T-cell (primary cell): ENCODE measurements around the gene DPEP2. TPM values are rescaled to one million over a fixed set of nuclear protein-coding genes. Genes with fewer than 3 reads are reported as not detected.
"Not testable (repeated sequence)": the region's sequence is repeated elsewhere in the genome, so short reads cannot be mapped to it uniquely, and the experiment has no call there.

Experiments used
- ATAC-seq, 4 experiments: fragments of 200-7000 bp in 3 of 4; fragments of 150-1000 bp in 1 of 4; cut with Tn5 transposase; replicated peaks in 1 of 4; 1 replicate in 3 of 4; 2 replicates in 1 of 4; pipeline ENCODE4 v1.10.0; 2021; ENCODE audit warnings: moderate library complexity in 3 of 4, mild to moderate bottlenecking in 2 of 4, moderate number of reproducible peaks in 1 of 4
- CTCF ChIA-PET, 2 donors: fragments of 300-600 bp; sonication (Branson Sonifier 250); formaldehyde crosslinking; loops; one replicate each; lab custom pipeline; 2022; ENCODE audit warnings: antibody characterized with exemption in 2 of 2; lab: Charles Lee
- POLR2A ChIA-PET, 2 donors: fragments of 300-600 bp; sonication (Branson Sonifier 250); formaldehyde crosslinking; loops; one replicate each; lab custom pipeline; 2022; ENCODE audit warnings: antibody characterized with exemption in 2 of 2; lab: Charles Lee
- DNase-seq, 35 experiments: peaks; one replicate each; pipeline versions ENCODE4 v3.0.0 to v3.0.0-alpha.2; 2013 to 2023
- H3K27ac ChIP-seq: one replicate; pipeline ENCODE4 v1.5.1; 2013; ENCODE audit warnings: low read length
- H3K27me3 ChIP-seq, 2 experiments: replicated peaks in 1 of 2; 1 replicate in 1 of 2; 2 replicates in 1 of 2; pipeline versions ENCODE4 v1.6.1 to v1.7.0; 2013; ENCODE audit warnings: low read length in 1 of 2, mixed read lengths in 1 of 2; ENCODE audit not compliant: control insufficient read depth in 2 of 2, insufficient read depth in 2 of 2; ENCODE audit errors: extremely low read depth in 1 of 2
- H3K36me3 ChIP-seq, 2 donors: 1 replicate in 1 of 2; 2 replicates in 1 of 2; pipeline versions ENCODE4 v1.6.1 to v1.7.0; 2013; ENCODE audit warnings: low read length in 1 of 2; ENCODE audit not compliant: control insufficient read depth in 2 of 2, insufficient read depth in 1 of 2; ENCODE audit errors: extremely low read depth in 1 of 2
- H3K4me1 ChIP-seq, 2 experiments: 1 replicate in 1 of 2; 2 replicates in 1 of 2; pipeline versions ENCODE4 v1.6.1 to v1.7.0; 2013; ENCODE audit warnings: low read length in 2 of 2, mixed read lengths in 1 of 2; ENCODE audit not compliant: insufficient read depth in 2 of 2, control insufficient read depth in 1 of 2; ENCODE audit errors: extremely low read depth in 1 of 2
- H3K4me3 ChIP-seq, 2 donors: 1 replicate in 1 of 2; 2 replicates in 1 of 2; pipeline versions ENCODE4 v1.5.1 to v1.7.0; 2013; ENCODE audit warnings: mild to moderate bottlenecking in 2 of 2, low read length in 1 of 2, moderate library complexity in 1 of 2; ENCODE audit not compliant: control insufficient read depth in 1 of 2; ENCODE audit errors: extremely low read depth in 1 of 2
- H3K9me3 ChIP-seq: 2 replicates; pipeline ENCODE4 v1.7.0; 2013
- H3K27ac Mint-ChIP-seq, 2 donors: one replicate each; pipeline ENCODE4 v1.8.0; 2020 to 2021; ENCODE audit warnings: mild to moderate bottlenecking in 2 of 2, mixed read lengths in 2 of 2
- H3K27me3 Mint-ChIP-seq, 2 donors: one replicate each; pipeline ENCODE4 v1.8.0; 2021 to 2022; ENCODE audit warnings: mixed read lengths in 2 of 2
- H3K36me3 Mint-ChIP-seq: one replicate; pipeline ENCODE4 v1.8.0; 2021; ENCODE audit warnings: mixed read lengths
- H3K4me1 Mint-ChIP-seq, 3 donors: one replicate each; pipeline ENCODE4 v1.8.0; 2020 to 2022; ENCODE audit warnings: mixed read lengths in 3 of 3, mild to moderate bottlenecking in 1 of 3
- H3K4me3 Mint-ChIP-seq, 3 donors: one replicate each; pipeline ENCODE4 v1.8.0; 2020 to 2022; ENCODE audit warnings: mild to moderate bottlenecking in 3 of 3, mixed read lengths in 3 of 3, moderate library complexity in 3 of 3
- H3K9me3 Mint-ChIP-seq, 3 donors: one replicate each; pipeline ENCODE4 v1.8.0; 2020 to 2022; ENCODE audit warnings: mixed read lengths in 3 of 3
- WGBS: methylation state at CpG from one replicate; pipeline ENCODE4 v1.1.5; 2013; ENCODE audit warnings: missing lambda C conversion rate; ENCODE audit not compliant: insufficient coverage; 5-methylcytosine and 5-hydroxymethylcytosine counted together
- total RNA-seq, 35 experiments: library from RNA in 6 of 35; stranded (reverse) in 6 of 35; fragments of 120-200 nt in 1 of 35; gene quantifications; one replicate each; pipeline versions ENCODE4 v1.2.1 to v1.2.4 and lab custom pipeline; 2013 to 2026

DPEP2 gene
- total RNA-seq, 5 donors from 2014 or later (not counting 1 experiment from before 2014, with no cell fraction given): 51.5 to 122 (median 100) TPM

DNA sequence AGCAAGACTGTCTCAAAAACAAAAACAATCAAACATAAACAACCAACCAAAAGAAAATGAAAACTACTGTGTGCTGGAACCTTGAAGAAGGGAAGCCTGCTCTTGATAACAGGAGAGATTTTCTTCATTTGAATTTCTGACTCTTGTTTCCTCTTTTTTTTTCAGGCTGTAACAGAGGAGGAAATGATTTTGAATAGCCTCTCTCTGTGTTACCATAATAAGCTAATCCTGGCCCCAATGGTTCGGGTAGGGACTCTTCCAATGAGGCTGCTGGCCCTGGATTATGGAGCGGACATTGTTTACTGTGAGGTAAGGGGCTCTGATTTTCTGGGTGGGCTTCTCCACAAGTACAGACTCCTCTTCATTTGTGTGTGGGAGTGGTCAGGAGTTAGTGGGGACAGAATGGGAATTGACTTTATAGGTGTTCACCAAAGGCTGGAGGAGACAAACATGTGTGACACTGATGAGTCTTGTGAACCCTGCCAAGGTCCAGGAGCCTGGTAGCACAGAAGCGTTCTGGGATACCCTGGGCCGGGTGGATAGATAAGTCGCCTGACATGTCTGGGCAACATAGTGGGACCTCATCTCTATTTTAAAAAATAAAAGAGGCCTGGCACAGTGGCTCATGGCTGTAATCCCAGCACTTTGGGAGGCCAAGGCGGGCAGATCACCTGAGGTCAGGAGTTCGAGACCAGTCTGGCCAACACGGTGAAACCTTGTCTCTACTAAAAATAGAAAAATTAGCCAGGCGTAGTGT, 38.7 kb upstream of the DPEP2 start:
- ChIA-PET CTCF (interaction anchor here in 1 of 2 donors (0.7 to 1.4 kb wide), 3 partner anchors 39 to 331 kb away, joined by 3 to 4 read pairs (median 3); partner anchors contain the start of gene DPEP2), POLR2A (interaction anchor here in 1 of 2 donors (0.7 kb wide), 1 partner anchor 46 kb away, joined by 9 read pairs; no protein-coding TSS in a partner anchor)
- Mint-ChIP-seq H3K36me3 (peaks cover 7% of the 10 kb centered on the region), H3K4me1 (peaks cover 5 to 18% (median 9%) of the 10 kb centered on the region in 3 donors), H3K27me3 (no peaks in the 10 kb centered on the region), H3K4me3 (peak overlapping the region in 1 of 3 donors; percentile 32), H3K9me3 (no peaks in the 10 kb centered on the region), H3K27ac (peak overlapping the region in 1 of 2 donors; percentile 59)
- DNase-seq: no peak
- WGBS: 97% methylated on average over 3 of the region's 9 CpGs
- Histone ChIP-seq H3K27me3 (no peaks in the 10 kb centered on the region), H3K4me1 (peaks cover 2 to 13% of the 10 kb centered on the region in 2 experiments), H3K4me3 (no peak overlapping the region), H3K27ac (no peak overlapping the region), H3K9me3 (no peaks in the 10 kb centered on the region), H3K36me3 (peaks cover 0 to 10% of the 10 kb centered on the region in 2 donors)
- ATAC-seq: no peak

DNA sequence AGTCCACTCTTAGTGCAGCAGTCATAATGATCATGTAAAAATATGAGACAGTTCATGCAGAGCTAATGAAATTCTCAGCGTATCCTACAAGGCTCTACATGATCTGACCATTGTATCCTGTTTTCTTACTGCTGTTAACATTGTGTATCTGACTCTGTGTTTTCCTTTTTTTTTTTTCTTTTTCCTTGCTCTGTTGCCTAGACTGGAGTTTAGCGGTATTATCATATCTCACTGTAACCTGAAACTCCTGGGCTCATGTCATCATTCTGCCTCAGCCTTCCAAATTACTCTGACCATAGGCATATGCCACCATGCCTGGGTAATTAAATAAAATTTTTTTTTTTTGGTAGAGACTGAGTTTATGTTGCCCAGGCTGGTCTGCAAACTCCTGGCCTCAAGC, 35.9 kb upstream of the DPEP2 start:
- no CpG with 5 or more reads among the region's 2 CpGs for WGBS
- Mint-ChIP-seq H3K4me1 (peaks cover under 1 to 22% (median 6%) of the 10 kb centered on the region in 3 donors), H3K27me3 (no peaks in the 10 kb centered on the region), H3K9me3 (no peaks in the 10 kb centered on the region), H3K4me3 (no peak overlapping the region), H3K36me3 (peaks cover 9% of the 10 kb centered on the region), H3K27ac (no peak overlapping the region)
- no peak overlapping the region for H3K4me3 ChIP-seq
- ChIA-PET POLR2A (no interaction called here), CTCF (interaction anchor here in 1 of 2 donors (0.7 kb wide), 1 partner anchor 37 kb away, joined by 4 read pairs; no protein-coding TSS in a partner anchor)
- H3K27ac ChIP-seq: no peak overlapping the region
- peaks cover 0 to 7% of the 10 kb centered on the region in 2 donors for H3K36me3 ChIP-seq
- no peak for DNase-seq
- no peaks in the 10 kb centered on the region for H3K27me3 ChIP-seq
- H3K4me1 ChIP-seq: peaks cover 0 to 21% of the 10 kb centered on the region in 2 experiments
- no peak for ATAC-seq
- H3K9me3 ChIP-seq: no peaks in the 10 kb centered on the region

DNA sequence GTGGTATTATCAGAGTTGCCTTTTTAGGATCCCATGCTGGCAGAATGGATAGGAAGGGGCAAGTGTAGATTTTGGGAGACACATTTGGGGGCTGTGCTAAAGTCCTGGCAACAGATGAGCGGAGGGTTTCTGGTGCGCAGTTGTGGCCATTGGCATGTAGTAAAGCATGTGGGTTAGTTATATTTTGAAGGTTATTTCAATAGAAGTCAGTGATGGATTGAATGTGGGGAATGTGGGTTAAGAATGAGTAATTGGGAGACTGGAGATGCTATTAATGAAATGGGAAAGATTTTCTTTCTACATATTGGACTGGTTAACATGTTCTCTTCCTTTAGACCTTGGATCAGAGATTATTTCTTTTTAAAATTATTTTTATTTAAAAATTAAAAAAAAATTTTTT, 33.8 kb upstream of the DPEP2 start:
- peaks cover 2 to 16% (median 2%) of the 10 kb centered on the region in 3 donors for H3K4me1 Mint-ChIP-seq
- no peak for ATAC-seq
- no peak overlapping the region for H3K27ac Mint-ChIP-seq
- Histone ChIP-seq H3K36me3 (peaks cover 0 to under 1% of the 10 kb centered on the region in 2 donors), H3K4me3 (no peak overlapping the region), H3K4me1 (peaks cover 0 to 19% of the 10 kb centered on the region in 2 experiments), H3K9me3 (no peaks in the 10 kb centered on the region), H3K27ac (no peak overlapping the region), H3K27me3 (no peaks in the 10 kb centered on the region)
- 92% methylated on average over 2 of the region's 2 CpGs for WGBS
- H3K27me3 Mint-ChIP-seq: no peaks in the 10 kb centered on the region
- no peak overlapping the region for H3K4me3 Mint-ChIP-seq
- CTCF ChIA-PET: interaction anchor here in 1 of 2 donors (0.6 to 0.7 kb wide), 2 partner anchors 11 to 46 kb away, joined by 5 read pairs; no protein-coding TSS in a partner anchor
- peaks cover 9% of the 10 kb centered on the region for H3K36me3 Mint-ChIP-seq
- no peaks in the 10 kb centered on the region for H3K9me3 Mint-ChIP-seq
- DNase-seq: no peak
- POLR2A ChIA-PET: no interaction called here

DNA sequence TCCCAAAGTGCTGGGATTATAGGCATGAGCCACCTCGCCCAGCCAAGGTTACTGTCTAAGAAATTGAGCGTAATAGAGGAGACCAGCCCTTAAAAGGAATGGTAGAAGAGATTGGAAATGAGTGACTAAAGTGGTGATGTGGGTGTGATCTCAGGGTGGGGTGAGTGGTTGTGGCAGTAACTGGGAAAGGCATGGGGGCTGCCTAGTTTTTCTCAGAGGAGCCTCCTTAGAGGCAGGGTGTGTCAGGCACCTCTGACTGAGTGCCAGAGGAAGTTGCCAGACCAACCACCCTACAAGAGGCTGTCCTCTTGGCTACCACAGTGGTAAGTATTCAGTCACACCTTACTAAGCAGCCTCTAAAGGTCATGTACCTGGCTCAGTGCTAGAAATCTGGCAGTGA, 32.7 kb upstream of the DPEP2 start:
- no peak for DNase-seq
- H3K27me3 Mint-ChIP-seq: no peaks in the 10 kb centered on the region
- ChIA-PET POLR2A (no interaction called here), CTCF (interaction anchor here in 1 of 2 donors (0.6 kb wide), 1 partner anchor 191 kb away, joined by 5 read pairs; no protein-coding TSS in a partner anchor)
- H3K36me3 Mint-ChIP-seq: peaks cover 16% of the 10 kb centered on the region
- H3K4me3 Mint-ChIP-seq: no peak overlapping the region
- no peaks in the 10 kb centered on the region for H3K9me3 Mint-ChIP-seq
- peaks cover 0 to 19% of the 10 kb centered on the region in 2 experiments for H3K4me1 ChIP-seq
- H3K4me1 Mint-ChIP-seq: peaks cover 2 to 11% (median 10%) of the 10 kb centered on the region in 3 donors
- no peak overlapping the region for H3K4me3 ChIP-seq
- H3K27me3 ChIP-seq: no peaks in the 10 kb centered on the region
- WGBS: 77% methylated on average over 2 of the region's 2 CpGs
- no peaks in the 10 kb centered on the region for H3K9me3 ChIP-seq
- no peak overlapping the region for H3K27ac ChIP-seq
- H3K36me3 ChIP-seq: peaks cover 0 to 7% of the 10 kb centered on the region in 2 donors
- H3K27ac Mint-ChIP-seq: no peak overlapping the region
- ATAC-seq: no peak

DNA sequence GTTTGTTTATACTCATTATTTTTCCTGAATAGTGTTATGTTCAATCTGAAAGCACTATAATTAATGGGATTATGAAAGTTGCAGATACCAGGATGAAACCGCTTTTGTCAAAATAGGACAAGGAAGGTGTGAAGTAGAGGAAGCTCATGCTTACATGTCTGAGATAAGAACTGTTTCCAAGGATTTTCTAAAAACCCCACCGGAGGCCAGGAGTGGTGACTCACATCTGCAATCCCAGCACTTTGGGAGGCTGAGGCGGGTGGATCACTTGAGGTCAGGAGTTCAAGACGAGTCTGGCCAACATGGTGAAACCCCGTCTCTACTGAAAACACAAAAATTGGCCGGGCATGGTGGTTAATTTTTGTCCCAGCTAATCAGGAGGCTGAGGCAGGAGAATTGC, 30.8 kb upstream of the DPEP2 start:
- H3K27ac Mint-ChIP-seq, H3K9me3 ChIP-seq, H3K27ac ChIP-seq, H3K27me3 Mint-ChIP-seq, H3K4me3 Mint-ChIP-seq, CTCF ChIA-PET, H3K4me3 ChIP-seq, H3K27me3 ChIP-seq, ATAC-seq, DNase-seq, POLR2A ChIA-PET, H3K9me3 Mint-ChIP-seq: not testable (repeated sequence)
- peaks cover 4 to 11% (median 10%) of the 10 kb centered on the region in 3 donors for H3K4me1 Mint-ChIP-seq
- H3K36me3 Mint-ChIP-seq: peaks cover 20% of the 10 kb centered on the region
- Histone ChIP-seq H3K4me1 (peaks cover 0 to 14% of the 10 kb centered on the region in 2 experiments), H3K36me3 (peaks cover 0 to 18% of the 10 kb centered on the region in 2 donors)
- WGBS: 90% methylated on average over 2 of the region's 6 CpGs

DNA sequence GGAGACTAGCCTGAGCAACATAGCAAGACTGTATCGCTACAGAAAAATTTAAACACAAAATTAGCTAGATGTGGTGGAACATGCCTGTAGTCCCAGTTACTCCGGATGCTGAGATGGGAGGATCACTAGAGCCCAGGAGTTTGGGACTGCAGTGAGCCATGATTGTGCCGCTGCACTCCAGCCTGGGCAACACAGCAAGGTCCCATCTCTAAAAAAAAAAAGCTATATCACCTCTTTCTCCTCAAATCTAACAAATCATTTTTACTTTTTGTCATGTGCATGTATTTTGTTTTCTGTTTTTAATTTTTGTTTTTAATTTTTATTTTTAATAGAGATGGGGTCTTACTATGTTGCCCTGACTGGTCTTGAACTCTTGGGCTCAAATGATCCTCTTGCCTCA, 29.7 kb upstream of the DPEP2 start:
- no CpG with 5 or more reads among the region's 3 CpGs for WGBS
- CTCF ChIA-PET: interaction anchor here (0.8 to 1.3 kb wide), 2 partner anchors 35 to 58 kb away, joined by 3 read pairs; no protein-coding TSS in a partner anchor

More for the DNA sequence above, 29.7 kb upstream of the DPEP2 start:
- peaks cover 0 to 18% of the 10 kb centered on the region in 2 donors for H3K36me3 ChIP-seq
- POLR2A ChIA-PET: interaction anchor here (0.6 kb wide), 2 partner anchors 198 to 1606 kb away, joined by 3 to 17 read pairs; no protein-coding TSS in a partner anchor
- DNase-seq: no peak
- no peak overlapping the region for H3K27ac Mint-ChIP-seq
- H3K9me3 Mint-ChIP-seq: no peaks in the 10 kb centered on the region
- H3K4me1 Mint-ChIP-seq: peaks cover 8 to 17% (median 11%) of the 10 kb centered on the region in 3 donors
- H3K4me3 ChIP-seq: no peak overlapping the region
- peaks cover 0 to 19% of the 10 kb centered on the region in 2 experiments for H3K4me1 ChIP-seq
- no peak overlapping the region for H3K4me3 Mint-ChIP-seq
- no peaks in the 10 kb centered on the region for H3K27me3 ChIP-seq
- H3K36me3 Mint-ChIP-seq: peaks cover 20% of the 10 kb centered on the region
- no peaks in the 10 kb centered on the region for H3K27me3 Mint-ChIP-seq
- H3K9me3 ChIP-seq: no peaks in the 10 kb centered on the region
- H3K27ac ChIP-seq: no peak overlapping the region
- ATAC-seq: no peak
